GM12878 (cell line): Measurements from ENCODE around the gene ZNF689. TPM values are rescaled to one million over a fixed set of nuclear protein-coding genes. Genes with fewer than 3 reads are reported as not detected.

ENCODE experiments used
- ASH2L ChIP-seq: fragments of 300-600, 200-600 bp; sonication (generic); IDR thresholded peaks from 2 replicates; pipeline ENCODE4 v1.6.1; 2017; ENCODE audit warnings: low read depth, mild to moderate bottlenecking, borderline replicate concordance
- CHD4 ChIP-seq: fragments of 200-600 bp; sonication (generic); IDR thresholded peaks from 2 replicates; pipeline ENCODE4 v1.6.1; 2016; ENCODE audit warnings: mild to moderate bottlenecking
- DPF2 ChIP-seq: fragments of 450-650 bp; IDR thresholded peaks from 2 replicates; pipeline ENCODE4 v1.6.1; 2017; ENCODE audit warnings: mild to moderate bottlenecking
- EGR1 ChIP-seq, 2 experiments: IDR thresholded peaks; 1 replicate in 1 of 2; 2 replicates in 1 of 2; pipeline ENCODE4 v1.6.1; 2011 to 2012; ENCODE audit warnings: low read depth in 2 of 2, low read length in 2 of 2, borderline replicate concordance in 1 of 2, mild to moderate bottlenecking in 1 of 2, moderate library complexity in 1 of 2
- FOS ChIP-seq: IDR thresholded peaks from 3 replicates; pipeline ENCODE4 v1.6.1; 2011; ENCODE audit warnings: borderline replicate concordance; ENCODE audit not compliant: insufficient read length; ENCODE audit errors: extremely low read depth
- HDAC2 ChIP-seq: fragments of 200-600 bp; sonication (generic); IDR thresholded peaks from 2 replicates; pipeline ENCODE4 v1.6.1; 2017
- HDAC6 ChIP-seq: fragments of 200-600 bp; sonication (generic); IDR thresholded peaks from one replicate; pipeline ENCODE4 v1.8.0; 2017; ENCODE audit warnings: antibody characterized with exemption; ENCODE audit not compliant: unreplicated experiment
- IKZF2 ChIP-seq, 2 experiments: fragments of 450-650 bp; IDR thresholded peaks; 2 replicates each; pipeline ENCODE4 v1.6.1; 2017; ENCODE audit warnings: mild to moderate bottlenecking in 2 of 2, moderate library complexity in 2 of 2
- NFXL1 ChIP-seq: fragments of 450-650 bp; IDR thresholded peaks from 2 replicates; pipeline ENCODE4 v1.6.1; 2017; ENCODE audit warnings: antibody characterized with exemption, mild to moderate bottlenecking, borderline replicate concordance
- POLR2AphosphoS2 ChIP-seq: IDR thresholded peaks from 2 replicates; pipeline ENCODE4 v1.6.1; 2011; ENCODE audit warnings: low read depth, mild to moderate bottlenecking, low read length, improper control_type of control experiment, moderate library complexity
- RB1 ChIP-seq: fragments of 450-650 bp; formaldehyde crosslinking; IDR thresholded peaks from 2 replicates; pipeline ENCODE4 v1.6.1; 2017; ENCODE audit warnings: mild to moderate bottlenecking, borderline replicate concordance
- RCOR1 ChIP-seq: conservative IDR thresholded peaks from 2 replicates; pipeline ENCODE4 v1.6.1; 2012; ENCODE audit warnings: low read depth, low read length, improper control_type of control experiment
- RELA ChIP-seq: fragments of 450-650 bp; IDR thresholded peaks from 2 replicates; pipeline ENCODE4 v1.8.0; 2014; ENCODE audit warnings: borderline replicate concordance; ENCODE audit not compliant: partially characterized antibody
- SMARCA5 ChIP-seq: fragments of 450-650 bp; IDR thresholded peaks from 2 replicates; pipeline ENCODE4 v1.6.1; 2017; ENCODE audit warnings: mild to moderate bottlenecking
- SREBF1 ChIP-seq: IDR thresholded peaks from 2 replicates; pipeline ENCODE4 v1.6.1; 2012; ENCODE audit warnings: mild to moderate bottlenecking, low read length
- polyA plus RNA-seq, 11 experiments: library from polyadenylated mRNA; depleted of rRNA in 4 of 11; unstranded in 6 of 11; stranded (reverse) in 5 of 11; fragments of >200 nt; fragmentation: Nextera tagmentation in 4 of 11; fragmentation: Illumina TruSeq in 1 of 11; extraction: Ambion mirVana in 4 of 11; extraction: Trizol in 1 of 11; gene quantifications; 1 replicate in 1 of 11; 2 replicates in 10 of 11; pipeline versions ENCODE4 v1.2.1 to v1.2.3, GENCODE V29; 2011 to 2016; ENCODE audit warnings: inconsistent platforms in 2 of 11, missing spikeins in 2 of 11, low read depth in 1 of 11
- total RNA-seq, 4 experiments: library from RNA; depleted of rRNA in 3 of 4; stranded (reverse); fragments of >200 nt in 3 of 4; fragmentation: Illumina TruSeq in 1 of 4; extraction: Trizol in 1 of 4; gene quantifications; 2 replicates each; pipeline versions ENCODE4 v1.2.1 to v1.2.3, GENCODE V29; 2013 to 2021
- TF ChIP-seq, protein P1 (sequence below): IDR thresholded peaks from 2 replicates; pipeline ENCODE4 v1.6.1; 2011; ENCODE audit warnings: mild to moderate bottlenecking, low read depth, low read length, moderate library complexity; ENCODE audit not compliant: insufficient replicate concordance
- TF ChIP-seq, protein P2 (sequence below): IDR thresholded peaks from 2 replicates; pipeline ENCODE4 v1.6.1; 2011; ENCODE audit warnings: borderline replicate concordance, low read depth, mild to moderate bottlenecking, moderate library complexity, mixed read lengths, low read length; ENCODE audit not compliant: insufficient read depth; ENCODE audit errors: extremely low read length
- TF ChIP-seq, protein P3 (sequence below): fragments of 150-350 bp; IDR thresholded peaks from 2 replicates; pipeline ENCODE4 v1.6.1; 2014; ENCODE audit warnings: mild to moderate bottlenecking, low read depth, low read length
- TF ChIP-seq, protein P4 (sequence below): IDR thresholded peaks from 2 replicates; pipeline ENCODE4 v1.6.1; 2012; ENCODE audit warnings: improper control_type of control experiment, low read depth, low read length; ENCODE audit not compliant: insufficient replicate concordance

ZNF689 gene
- total and polyA plus RNA-seq, 10 of the 15 experiments (the other 5 are each of a cell fraction or from before 2014, with no cell fraction given), result 4.7 to 13.2 (median 8.5) TPM

DNA sequence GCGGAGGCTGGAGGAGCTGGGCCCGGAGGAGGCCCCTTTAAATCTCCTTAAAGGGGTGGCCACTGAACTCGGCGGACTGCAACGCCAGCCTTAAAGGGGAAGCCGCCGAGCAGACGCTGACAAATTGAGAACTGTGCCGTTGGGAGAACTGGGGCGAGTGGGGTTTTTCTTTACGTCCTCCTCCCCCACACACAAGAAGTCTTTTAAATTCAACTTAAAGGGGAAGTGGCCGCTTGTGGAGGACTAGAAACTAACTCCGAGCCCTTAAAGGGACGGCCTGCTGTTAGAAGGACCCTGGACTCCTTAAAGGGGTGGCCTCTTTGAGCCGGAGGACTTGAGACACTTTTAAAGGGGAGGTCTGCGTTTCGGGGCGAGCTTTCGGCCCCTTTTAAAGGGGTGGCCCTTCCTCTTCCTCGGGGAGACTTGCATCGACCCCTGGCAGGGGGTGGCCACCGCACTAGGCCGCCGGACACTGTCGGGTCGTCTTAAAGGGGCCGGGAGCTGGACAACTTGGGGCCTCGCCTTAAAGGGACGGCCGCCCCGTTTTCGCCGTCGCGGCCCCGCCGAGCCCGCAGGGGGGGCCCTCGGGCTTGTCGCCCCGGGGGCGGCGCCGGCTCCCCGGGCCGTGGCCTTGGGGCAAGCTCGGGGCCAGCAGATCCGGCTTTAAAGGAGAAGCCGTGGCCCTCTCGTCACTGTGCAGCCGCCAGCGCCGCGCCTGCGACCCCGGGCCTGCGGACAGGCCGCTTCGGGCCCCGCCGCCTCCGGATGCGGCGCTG, 48.7 kb upstream of the ZNF689 start (continued):
- TF ChIP-seq ASH2L (no peak), HDAC6 (no peak), DPF2 (peak; percentile 82; the same call in 1 of the 2 replicates), RCOR1 (no peak), SMARCA5 (peak; percentile 76), IKZF2 (IDR thresholded peaks at IDR 0.05) (no peak), EGR1 (IDR thresholded peaks at IDR 0.05; ENCODE audit: borderline replicate concordance in 1 of 2, low read depth in 2 of 2, low read length in 2 of 2) (no peak), RB1 (peak; percentile 34; the same call in 1 of the 2 replicates), FOS (no peak), NFXL1 (no peak), RELA (peak; percentile 16), CHD4 (no peak), POLR2AphosphoS2 (peak; percentile 20; the same call in 1 of the 2 replicates), SREBF1 (no peak), HDAC2 (no peak)
- TF ChIP-seq, protein P1, sequence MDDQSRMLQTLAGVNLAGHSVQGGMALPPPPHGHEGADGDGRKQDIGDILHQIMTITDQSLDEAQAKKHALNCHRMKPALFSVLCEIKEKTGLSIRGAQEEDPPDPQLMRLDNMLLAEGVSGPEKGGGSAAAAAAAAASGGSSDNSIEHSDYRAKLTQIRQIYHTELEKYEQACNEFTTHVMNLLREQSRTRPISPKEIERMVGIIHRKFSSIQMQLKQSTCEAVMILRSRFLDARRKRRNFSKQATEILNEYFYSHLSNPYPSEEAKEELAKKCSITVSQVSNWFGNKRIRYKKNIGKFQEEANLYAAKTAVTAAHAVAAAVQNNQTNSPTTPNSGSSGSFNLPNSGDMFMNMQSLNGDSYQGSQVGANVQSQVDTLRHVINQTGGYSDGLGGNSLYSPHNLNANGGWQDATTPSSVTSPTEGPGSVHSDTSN, result no peak
- TF ChIP-seq, protein P2, sequence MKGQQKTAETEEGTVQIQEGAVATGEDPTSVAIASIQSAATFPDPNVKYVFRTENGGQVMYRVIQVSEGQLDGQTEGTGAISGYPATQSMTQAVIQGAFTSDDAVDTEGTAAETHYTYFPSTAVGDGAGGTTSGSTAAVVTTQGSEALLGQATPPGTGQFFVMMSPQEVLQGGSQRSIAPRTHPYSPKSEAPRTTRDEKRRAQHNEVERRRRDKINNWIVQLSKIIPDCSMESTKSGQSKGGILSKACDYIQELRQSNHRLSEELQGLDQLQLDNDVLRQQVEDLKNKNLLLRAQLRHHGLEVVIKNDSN, result no peak
- TF ChIP-seq, protein P3, sequence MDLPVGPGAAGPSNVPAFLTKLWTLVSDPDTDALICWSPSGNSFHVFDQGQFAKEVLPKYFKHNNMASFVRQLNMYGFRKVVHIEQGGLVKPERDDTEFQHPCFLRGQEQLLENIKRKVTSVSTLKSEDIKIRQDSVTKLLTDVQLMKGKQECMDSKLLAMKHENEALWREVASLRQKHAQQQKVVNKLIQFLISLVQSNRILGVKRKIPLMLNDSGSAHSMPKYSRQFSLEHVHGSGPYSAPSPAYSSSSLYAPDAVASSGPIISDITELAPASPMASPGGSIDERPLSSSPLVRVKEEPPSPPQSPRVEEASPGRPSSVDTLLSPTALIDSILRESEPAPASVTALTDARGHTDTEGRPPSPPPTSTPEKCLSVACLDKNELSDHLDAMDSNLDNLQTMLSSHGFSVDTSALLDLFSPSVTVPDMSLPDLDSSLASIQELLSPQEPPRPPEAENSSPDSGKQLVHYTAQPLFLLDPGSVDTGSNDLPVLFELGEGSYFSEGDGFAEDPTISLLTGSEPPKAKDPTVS, result peak; percentile 75
- TF ChIP-seq, protein P4, sequence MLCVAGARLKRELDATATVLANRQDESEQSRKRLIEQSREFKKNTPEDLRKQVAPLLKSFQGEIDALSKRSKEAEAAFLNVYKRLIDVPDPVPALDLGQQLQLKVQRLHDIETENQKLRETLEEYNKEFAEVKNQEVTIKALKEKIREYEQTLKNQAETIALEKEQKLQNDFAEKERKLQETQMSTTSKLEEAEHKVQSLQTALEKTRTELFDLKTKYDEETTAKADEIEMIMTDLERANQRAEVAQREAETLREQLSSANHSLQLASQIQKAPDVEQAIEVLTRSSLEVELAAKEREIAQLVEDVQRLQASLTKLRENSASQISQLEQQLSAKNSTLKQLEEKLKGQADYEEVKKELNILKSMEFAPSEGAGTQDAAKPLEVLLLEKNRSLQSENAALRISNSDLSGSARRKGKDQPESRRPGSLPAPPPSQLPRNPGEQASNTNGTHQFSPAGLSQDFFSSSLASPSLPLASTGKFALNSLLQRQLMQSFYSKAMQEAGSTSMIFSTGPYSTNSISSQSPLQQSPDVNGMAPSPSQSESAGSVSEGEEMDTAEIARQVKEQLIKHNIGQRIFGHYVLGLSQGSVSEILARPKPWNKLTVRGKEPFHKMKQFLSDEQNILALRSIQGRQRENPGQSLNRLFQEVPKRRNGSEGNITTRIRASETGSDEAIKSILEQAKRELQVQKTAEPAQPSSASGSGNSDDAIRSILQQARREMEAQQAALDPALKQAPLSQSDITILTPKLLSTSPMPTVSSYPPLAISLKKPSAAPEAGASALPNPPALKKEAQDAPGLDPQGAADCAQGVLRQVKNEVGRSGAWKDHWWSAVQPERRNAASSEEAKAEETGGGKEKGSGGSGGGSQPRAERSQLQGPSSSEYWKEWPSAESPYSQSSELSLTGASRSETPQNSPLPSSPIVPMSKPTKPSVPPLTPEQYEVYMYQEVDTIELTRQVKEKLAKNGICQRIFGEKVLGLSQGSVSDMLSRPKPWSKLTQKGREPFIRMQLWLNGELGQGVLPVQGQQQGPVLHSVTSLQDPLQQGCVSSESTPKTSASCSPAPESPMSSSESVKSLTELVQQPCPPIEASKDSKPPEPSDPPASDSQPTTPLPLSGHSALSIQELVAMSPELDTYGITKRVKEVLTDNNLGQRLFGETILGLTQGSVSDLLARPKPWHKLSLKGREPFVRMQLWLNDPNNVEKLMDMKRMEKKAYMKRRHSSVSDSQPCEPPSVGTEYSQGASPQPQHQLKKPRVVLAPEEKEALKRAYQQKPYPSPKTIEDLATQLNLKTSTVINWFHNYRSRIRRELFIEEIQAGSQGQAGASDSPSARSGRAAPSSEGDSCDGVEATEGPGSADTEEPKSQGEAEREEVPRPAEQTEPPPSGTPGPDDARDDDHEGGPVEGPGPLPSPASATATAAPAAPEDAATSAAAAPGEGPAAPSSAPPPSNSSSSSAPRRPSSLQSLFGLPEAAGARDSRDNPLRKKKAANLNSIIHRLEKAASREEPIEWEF, result no peak
